ENCODE results near the gene PVALEF.
"Not testable (repeated sequence)": the region's sequence is repeated elsewhere in the genome, so short reads cannot be mapped to it uniquely, and the experiment has no call there.

PVALEF gene

GRCh38 chr17:81223762-81224130, 58.4 kb downstream of the PVALEF start:
- Mint-ChIP-seq H3K27me3 (ENCODE audit: low read depth) (peaks cover 4% of the 10 kb centered on the region), H3K4me3 (peak overlapping the region; percentile 78)

GRCh38 chr17:81227630-81228029, 62.3 kb downstream of the PVALEF start:
- not testable (repeated sequence) for H3K4me3 Mint-ChIP-seq; H3K27me3 Mint-ChIP-seq (ENCODE audit: low read depth); H3K27ac Mint-ChIP-seq; H3K4me1 Mint-ChIP-seq (ENCODE audit: low read depth); H3K9me3 Mint-ChIP-seq
- H3K36me3 Mint-ChIP-seq (ENCODE audit: low read depth): peaks cover 13% of the 10 kb centered on the region

More at GRCh38 chr17:81223762-81224130, 58.4 kb downstream of the PVALEF start:
- no peaks in the 10 kb centered on the region for H3K9me3 Mint-ChIP-seq
- peaks cover 3% of the 10 kb centered on the region for H3K36me3 Mint-ChIP-seq (ENCODE audit: low read depth)
- peaks cover 15% of the 10 kb centered on the region for H3K4me1 Mint-ChIP-seq (ENCODE audit: low read depth)
- H3K27ac Mint-ChIP-seq: peak overlapping the region; percentile 62

GRCh38 chr17:81228420-81228819, 63.1 kb downstream of the PVALEF start:
- Mint-ChIP-seq H3K27ac (no peak overlapping the region), H3K36me3 (ENCODE audit: low read depth) (peaks cover 13% of the 10 kb centered on the region), H3K27me3 (ENCODE audit: low read depth) (peaks cover 4% of the 10 kb centered on the region), H3K4me1 (ENCODE audit: low read depth) (peaks cover 9% of the 10 kb centered on the region), H3K4me3 (no peak overlapping the region), H3K9me3 (no peaks in the 10 kb centered on the region)

GRCh38 chr17:81228834-81229665, 63.7 kb downstream of the PVALEF start:
- no peak overlapping the region for H3K4me3 Mint-ChIP-seq
- no peak overlapping the region for H3K27ac Mint-ChIP-seq
- peaks cover 4% of the 10 kb centered on the region for H3K27me3 Mint-ChIP-seq (ENCODE audit: low read depth)
- no peaks in the 10 kb centered on the region for H3K9me3 Mint-ChIP-seq
- peaks cover 13% of the 10 kb centered on the region for H3K36me3 Mint-ChIP-seq (ENCODE audit: low read depth)
- peaks cover 3% of the 10 kb centered on the region for H3K4me1 Mint-ChIP-seq (ENCODE audit: low read depth)

DNA sequence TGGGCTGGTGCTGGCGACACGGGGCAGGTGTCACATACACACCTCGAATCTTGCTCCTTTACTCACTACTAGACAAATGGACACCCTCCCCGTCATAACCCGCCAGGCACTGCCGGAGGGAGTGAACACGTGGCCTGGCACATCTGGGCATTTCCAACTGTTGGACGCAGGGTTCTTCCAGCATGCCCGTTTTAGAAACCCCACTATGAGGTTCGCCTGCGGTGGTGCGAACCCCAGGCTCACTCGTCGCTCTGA, 64.3 kb downstream of the PVALEF start:
- Mint-ChIP-seq H3K27ac (no peak overlapping the region), H3K4me3 (no peak overlapping the region), H3K9me3 (no peaks in the 10 kb centered on the region), H3K27me3 (ENCODE audit: low read depth) (peaks cover 4% of the 10 kb centered on the region), H3K36me3 (ENCODE audit: low read depth) (peaks cover 13% of the 10 kb centered on the region), H3K4me1 (ENCODE audit: low read depth) (peaks cover 3% of the 10 kb centered on the region)

DNA sequence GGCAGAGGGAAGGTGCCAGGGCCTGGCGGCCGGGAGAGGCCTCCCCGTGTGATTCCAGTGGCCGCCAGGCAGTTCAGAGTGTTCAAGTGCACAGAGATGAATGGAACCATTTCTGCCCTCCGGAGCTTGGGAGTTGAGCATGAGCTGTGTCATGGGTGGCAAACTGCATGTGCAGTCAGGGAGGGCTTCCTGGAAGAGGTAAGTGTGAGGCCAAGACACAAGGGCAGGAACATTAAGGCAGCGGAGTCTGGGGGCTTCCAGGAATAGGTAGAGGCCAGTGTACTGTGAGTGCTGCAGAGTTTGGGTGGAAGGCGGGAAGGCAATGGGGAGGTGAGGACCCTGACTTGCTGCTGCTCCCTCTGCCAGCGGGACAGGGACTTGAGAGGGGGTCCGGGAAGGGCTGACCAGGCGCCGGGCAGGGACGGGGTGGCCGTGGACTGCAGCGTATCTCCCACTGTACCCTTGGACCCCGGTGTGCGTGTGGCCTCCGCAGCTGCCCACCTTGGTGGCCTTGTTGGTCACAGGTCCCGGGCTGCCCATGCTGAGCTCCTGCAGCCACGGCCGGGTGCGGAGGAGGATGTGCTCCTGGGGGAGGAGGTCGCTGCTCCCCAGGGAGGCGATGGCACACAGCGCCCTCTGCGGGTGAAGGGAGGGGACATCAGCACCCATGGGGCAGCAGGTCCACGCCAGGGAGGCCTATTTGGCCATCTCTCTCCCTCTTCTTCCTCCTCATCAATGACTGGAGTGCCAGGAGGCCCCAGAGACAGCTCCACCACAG, 64.9 kb downstream of the PVALEF start:
- peaks cover 15% of the 10 kb centered on the region for H3K36me3 Mint-ChIP-seq (ENCODE audit: low read depth)
- no peak overlapping the region for H3K4me3 Mint-ChIP-seq
- peaks cover 7% of the 10 kb centered on the region for H3K4me1 Mint-ChIP-seq (ENCODE audit: low read depth)
- H3K9me3 Mint-ChIP-seq: no peaks in the 10 kb centered on the region
- peaks cover 4% of the 10 kb centered on the region for H3K27me3 Mint-ChIP-seq (ENCODE audit: low read depth)
- H3K27ac Mint-ChIP-seq: no peak overlapping the region

DNA sequence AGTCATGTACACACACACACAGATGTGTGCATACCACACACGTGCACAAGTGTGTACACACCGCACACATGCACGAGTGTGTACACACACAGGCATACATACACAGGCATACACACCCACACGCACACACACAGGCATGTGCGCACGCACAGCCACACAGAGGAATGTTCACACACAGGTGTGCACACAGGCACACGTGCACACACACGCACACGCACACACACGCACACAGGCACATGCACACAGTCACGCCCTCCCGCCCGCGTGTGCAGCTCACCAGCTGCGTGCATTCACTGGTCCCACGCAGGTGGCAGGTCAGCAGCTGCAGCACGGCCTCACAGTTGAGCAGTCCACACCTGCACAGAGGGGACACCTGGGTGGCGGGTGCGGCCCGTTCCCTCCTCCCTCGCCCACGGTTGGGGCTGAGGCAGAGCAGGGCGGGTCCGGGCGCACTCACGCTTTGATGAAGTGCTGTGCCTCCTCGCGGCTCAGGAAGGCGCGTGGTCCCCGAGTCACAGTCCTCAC, 65.9 kb downstream of the PVALEF start:
- H3K27ac Mint-ChIP-seq: no peak overlapping the region
- peaks cover 7% of the 10 kb centered on the region for H3K4me1 Mint-ChIP-seq (ENCODE audit: low read depth)

GRCh38 chr17:81231766-81232581, 66.7 kb downstream of the PVALEF start:
- H3K27ac Mint-ChIP-seq: no peak overlapping the region
- H3K27me3 Mint-ChIP-seq (ENCODE audit: low read depth): no peaks in the 10 kb centered on the region
- H3K4me1 Mint-ChIP-seq (ENCODE audit: low read depth): peaks cover 7% of the 10 kb centered on the region
- no peaks in the 10 kb centered on the region for H3K9me3 Mint-ChIP-seq
- H3K36me3 Mint-ChIP-seq (ENCODE audit: low read depth): peaks cover 15% of the 10 kb centered on the region
- no peak overlapping the region for H3K4me3 Mint-ChIP-seq

More for the DNA sequence above, 65.9 kb downstream of the PVALEF start:
- H3K36me3 Mint-ChIP-seq (ENCODE audit: low read depth): peaks cover 15% of the 10 kb centered on the region
- peaks cover under 1% of the 10 kb centered on the region for H3K27me3 Mint-ChIP-seq (ENCODE audit: low read depth)
- no peak overlapping the region for H3K4me3 Mint-ChIP-seq
- H3K9me3 Mint-ChIP-seq: no peaks in the 10 kb centered on the region

Measured in T-helper 1 cell treated with Interleukin-12 subunit alpha and Interleukin-12 subunit beta and Interleukin-4 antibody, amounts not matched to agents 30 μg/mL and 1 μg/mL, for 36 hours (primary cell).